Suprapubic skin (tissue), 4 donors: Measurements from ENCODE around the gene HEATR5A. TPM values are rescaled to one million over a fixed set of nuclear protein-coding genes. Genes with fewer than 3 reads are reported as not detected.

Source experiments
- DNase-seq, 2 donors: peaks; one replicate each; pipeline ENCODE4 v3.0.0-alpha.2; 2019; ENCODE audit warnings: low spot score in 2 of 2
- H3K27ac ChIP-seq: fragments of 200-600 bp; sonication (generic); one replicate; pipeline ENCODE4 v1.5.1; 2019
- H3K27me3 ChIP-seq: fragments of 200-600 bp; sonication (generic); one replicate; pipeline ENCODE4 v1.5.1; 2019
- H3K36me3 ChIP-seq: fragments of 200-600 bp; sonication (generic); one replicate; pipeline ENCODE4 v1.5.1; 2019
- H3K4me1 ChIP-seq: fragments of 200-600 bp; sonication (generic); one replicate; pipeline ENCODE4 v1.5.1; 2019
- H3K4me3 ChIP-seq: fragments of 200-600 bp; sonication (generic); one replicate; pipeline ENCODE4 v1.5.1; 2019; ENCODE audit warnings: mild to moderate bottlenecking
- H3K9me3 ChIP-seq: fragments of 200-600 bp; sonication (generic); one replicate; pipeline ENCODE4 v1.5.1; 2019
- CTCF ChIP-seq, 2 donors: fragments of 200-600 bp in 1 of 2; fragments of 450-650 bp in 1 of 2; sonication (generic) in 1 of 2; IDR thresholded peaks; one replicate each; pipeline ENCODE4 v1.5.1; 2016 to 2019; ENCODE audit warnings: antibody characterized with exemption in 2 of 2, mild to moderate bottlenecking in 1 of 2, moderate library complexity in 1 of 2
- EP300 ChIP-seq: sonication (generic); formaldehyde crosslinking; IDR thresholded peaks from one replicate; pipeline ENCODE4 v1.6.1; 2017; ENCODE audit warnings: antibody characterized with exemption
- POLR2A ChIP-seq, 2 donors: fragments of 450-650 bp; IDR thresholded peaks; one replicate each; pipeline ENCODE4 v1.6.1; 2017; ENCODE audit warnings: antibody characterized with exemption in 2 of 2, mild to moderate bottlenecking in 2 of 2, moderate library complexity in 2 of 2
- POLR2AphosphoS5 ChIP-seq, 3 donors: sonication (generic); formaldehyde crosslinking; IDR thresholded peaks; one replicate each; pipeline ENCODE4 v1.6.1; 2017; ENCODE audit warnings: antibody characterized with exemption in 3 of 3
- WGBS: methylation state at CpG from one replicate; pipeline ENCODE4 v1.1.5; 2018; 5-methylcytosine and 5-hydroxymethylcytosine counted together
- total RNA-seq, 4 donors: library from RNA; depleted of rRNA; stranded (reverse); fragments of >200 nt; gene quantifications; one replicate each; pipeline ENCODE4 v1.1.0, GENCODE V29; 2016

Gene HEATR5A
- total RNA-seq, 4 donors from 2014 or later, result 11.0 to 21.6 (median 14.0) TPM

- no peak overlapping the region for H3K27ac ChIP-seq
These were observed 24.7 kb downstream of the HEATR5A start for GRCh38 chr14:31395572-31396205.

GRCh38 chr14:31395119-31395518 lies 25.2 kb downstream of the HEATR5A start:
- Histone ChIP-seq H3K4me1 (no peaks in the 10 kb centered on the region), H3K9me3 (no peaks in the 10 kb centered on the region), H3K27ac (no peak overlapping the region), H3K36me3 (peaks cover 45% of the 10 kb centered on the region), H3K27me3 (no peaks in the 10 kb centered on the region), H3K4me3 (no peak overlapping the region)
- DNase-seq, result no peak
- 89% methylated on average over 3 of the region's 3 CpGs for WGBS
- no peak for TF ChIP-seq POLR2A (IDR thresholded peaks at IDR 0.05)
- TF ChIP-seq EP300, result no peak
- no peak for TF ChIP-seq POLR2AphosphoS5 (IDR thresholded peaks at IDR 0.05)
- TF ChIP-seq CTCF (IDR thresholded peaks at IDR 0.05), result no peak

More at GRCh38 chr14:31395572-31396205, 24.7 kb downstream of the HEATR5A start:
- no peaks in the 10 kb centered on the region for H3K27me3 ChIP-seq
- no peak for DNase-seq
- WGBS, result 98% methylated on average over 4 of the region's 4 CpGs
- no peak for TF ChIP-seq POLR2A (IDR thresholded peaks at IDR 0.05)
- TF ChIP-seq CTCF (IDR thresholded peaks at IDR 0.05), result no peak
- no peak for TF ChIP-seq EP300
- no peak for TF ChIP-seq POLR2AphosphoS5 (IDR thresholded peaks at IDR 0.05)
- peaks cover 44% of the 10 kb centered on the region for H3K36me3 ChIP-seq
- no peaks in the 10 kb centered on the region for H3K4me1 ChIP-seq
- H3K4me3 ChIP-seq, result no peak overlapping the region
- no peaks in the 10 kb centered on the region for H3K9me3 ChIP-seq

- Histone ChIP-seq H3K4me1 (no peaks in the 10 kb centered on the region), H3K27ac (no peak overlapping the region), H3K27me3 (no peaks in the 10 kb centered on the region), H3K9me3 (no peaks in the 10 kb centered on the region), H3K36me3 (peaks cover 32% of the 10 kb centered on the region), H3K4me3 (no peak overlapping the region)
- no peak for DNase-seq
- TF ChIP-seq POLR2AphosphoS5 (IDR thresholded peaks at IDR 0.05) (no peak), CTCF (IDR thresholded peaks at IDR 0.05) (no peak), POLR2A (IDR thresholded peaks at IDR 0.05) (no peak), EP300 (no peak)
These were observed 28.3 kb downstream of the HEATR5A start for GRCh38 chr14:31391977-31392503.

- H3K4me1 ChIP-seq, result no peaks in the 10 kb centered on the region
- WGBS, result 98% methylated on average over 3 of the region's 3 CpGs
- H3K27ac ChIP-seq, result no peak overlapping the region
- TF ChIP-seq CTCF (IDR thresholded peaks at IDR 0.05), result no peak
- H3K36me3 ChIP-seq, result peaks cover 36% of the 10 kb centered on the region
- H3K4me3 ChIP-seq, result no peak overlapping the region
- H3K27me3 ChIP-seq, result no peaks in the 10 kb centered on the region
- no peak for DNase-seq
- H3K9me3 ChIP-seq, result no peaks in the 10 kb centered on the region
These were observed 28.9 kb downstream of the HEATR5A start for GRCh38 chr14:31391473-31391872.

- TF ChIP-seq CTCF (IDR thresholded peaks at IDR 0.05), result no peak
- no peak for TF ChIP-seq EP300
- no peak for TF ChIP-seq POLR2AphosphoS5 (IDR thresholded peaks at IDR 0.05)
- TF ChIP-seq POLR2A (IDR thresholded peaks at IDR 0.05), result no peak
- Histone ChIP-seq H3K4me1 (no peaks in the 10 kb centered on the region), H3K27me3 (no peaks in the 10 kb centered on the region), H3K9me3 (no peaks in the 10 kb centered on the region), H3K27ac (no peak overlapping the region), H3K36me3 (peaks cover 41% of the 10 kb centered on the region), H3K4me3 (no peak overlapping the region)
- no peak for DNase-seq
- WGBS, result 89% methylated on average over 2 of the region's 2 CpGs
These were observed 30.4 kb downstream of the HEATR5A start for GRCh38 chr14:31389946-31390345.
